Measurements from ENCODE around the gene C10orf71. TPM values are rescaled to one million over a fixed set of nuclear protein-coding genes. Genes with fewer than 3 reads are reported as not detected.

Gene C10orf71
- total and polyA plus RNA-seq, 11 donors = 6.6 to 228 (median 112) TPM

DNA sequence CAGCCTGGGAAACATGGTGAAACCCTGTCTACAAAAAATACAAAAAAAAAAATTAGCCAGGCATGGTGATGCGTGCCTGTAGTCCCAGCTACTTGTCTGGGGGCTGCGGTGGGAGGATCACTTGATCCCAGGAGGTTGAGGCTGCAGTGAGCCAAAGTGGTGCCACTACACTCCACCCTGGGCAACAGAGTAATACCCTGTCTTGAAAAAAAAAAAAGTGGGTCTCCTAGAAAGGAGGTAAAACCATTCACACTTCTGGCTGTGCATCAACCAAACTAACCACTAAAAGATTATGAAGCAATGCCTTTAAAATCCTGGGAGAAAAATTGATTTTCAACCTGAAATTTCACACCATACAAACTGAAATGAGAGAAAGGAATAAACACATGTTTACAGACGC is 35.4 kb upstream of the C10orf71 start:
- no peak for TF ChIP-seq POLR2A (IDR thresholded peaks at IDR 0.05)
- no peak for ATAC-seq

DNA sequence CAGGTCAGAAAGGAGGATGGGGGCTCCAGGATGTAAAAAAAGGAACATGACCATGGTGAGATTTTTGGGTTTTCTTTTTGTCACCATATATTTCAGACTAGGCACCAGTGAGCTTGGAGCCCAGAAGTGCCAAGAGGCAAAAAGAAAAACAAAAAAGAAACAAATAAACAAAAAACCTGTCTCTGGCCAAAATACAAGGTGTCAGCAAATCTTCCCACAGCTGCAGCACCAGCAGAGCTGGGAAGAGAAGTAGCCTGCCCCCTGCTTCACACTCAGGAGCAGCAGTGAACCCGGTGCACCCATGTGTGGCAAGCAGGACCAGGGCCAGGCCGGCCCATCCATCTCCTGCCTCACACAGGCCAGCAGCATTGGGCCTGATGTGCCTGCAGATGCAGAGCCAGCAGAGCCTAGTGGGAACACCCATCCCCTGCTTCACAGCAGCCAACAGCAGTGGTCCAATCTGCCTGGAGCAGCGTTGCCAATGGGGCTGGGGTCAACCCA is 34.7 kb upstream of the C10orf71 start:
- 89 to 97% (median 97%) methylated on average over 3 of the region's 3 CpGs for WGBS, 4 donors
- TF ChIP-seq POLR2A (IDR thresholded peaks at IDR 0.05) = no peak
- no peak for TF ChIP-seq CTCF (IDR thresholded peaks at IDR 0.05)
- no peak overlapping the region for H3K4me3 ChIP-seq
- no peaks in the 10 kb centered on the region for H3K36me3 ChIP-seq
- peaks cover 0 to 6% (median 0%) of the 10 kb centered on the region in 12 donors for H3K4me1 ChIP-seq
- peaks cover 0 to 39% (median 12%) of the 10 kb centered on the region in 12 donors for H3K9me3 ChIP-seq
- ATAC-seq = no peak
- H3K27ac ChIP-seq = no peak overlapping the region
- DNase-seq = no peak
- intact Hi-C loops (cut with DNase I) = no loop called here
- no peaks in the 10 kb centered on the region for H3K27me3 ChIP-seq

More for the DNA sequence above, 35.4 kb upstream of the C10orf71 start:
- Histone ChIP-seq H3K4me1 (peaks cover 0 to 6% (median 0%) of the 10 kb centered on the region in 12 donors), H3K27me3 (no peaks in the 10 kb centered on the region), H3K36me3 (no peaks in the 10 kb centered on the region), H3K4me3 (no peak overlapping the region), H3K9me3 (peaks cover 0 to 39% (median 12%) of the 10 kb centered on the region in 12 donors), H3K27ac (no peak overlapping the region)
- DNase-seq = no peak
- WGBS, 4 donors = 91 to 97% (median 94%) methylated on average over 3 of the region's 3 CpGs
- intact Hi-C loops (cut with DNase I) = no loop called here

- no peak for ATAC-seq
- H3K36me3 ChIP-seq = no peaks in the 10 kb centered on the region
- no peak for TF ChIP-seq POLR2A (IDR thresholded peaks at IDR 0.05)
- no peak for TF ChIP-seq CTCF (IDR thresholded peaks at IDR 0.05)
- H3K4me3 ChIP-seq = no peak overlapping the region
- peaks cover 0 to 39% (median 12%) of the 10 kb centered on the region in 12 donors for H3K9me3 ChIP-seq
- H3K4me1 ChIP-seq = peaks cover 0 to 11% (median 4%) of the 10 kb centered on the region in 12 donors
- 90 to 97% (median 96%) methylated on average over 1 of the region's 1 CpG for WGBS, 4 donors
- intact Hi-C loops (cut with DNase I) = no loop called here
- no peaks in the 10 kb centered on the region for H3K27me3 ChIP-seq
- no peak for DNase-seq
- no peak overlapping the region for H3K27ac ChIP-seq
Measured at GRCh38 chr10:49265885-49266284, 33.1 kb upstream of the C10orf71 start.

DNA sequence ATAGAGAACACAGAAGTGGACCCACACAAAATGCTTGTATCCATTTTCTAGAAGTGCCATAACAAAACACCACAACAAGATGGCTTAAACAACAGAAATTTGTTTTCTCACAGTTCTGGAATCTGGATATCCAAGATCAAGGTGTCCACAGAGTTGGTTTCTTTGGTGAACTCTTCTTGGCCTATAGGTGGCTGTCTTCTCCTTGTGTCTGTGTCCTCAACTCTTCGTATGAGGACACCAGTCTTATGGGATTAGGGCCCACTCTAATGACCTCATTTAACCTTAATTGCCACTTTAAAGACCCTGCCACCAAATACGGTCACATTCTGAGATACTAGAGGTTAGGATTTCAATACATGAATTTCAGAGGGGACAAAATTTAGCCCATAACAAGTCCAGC is 30.8 kb upstream of the C10orf71 start:
- Histone ChIP-seq H3K4me3 (no peak overlapping the region), H3K27me3 (no peaks in the 10 kb centered on the region), H3K27ac (no peak overlapping the region), H3K36me3 (no peaks in the 10 kb centered on the region), H3K4me1 (peaks cover 0 to 30% (median 25%) of the 10 kb centered on the region in 12 donors), H3K9me3 (peaks cover 0 to 39% (median 12%) of the 10 kb centered on the region in 12 donors)
- ATAC-seq (no peak), DNase-seq (no peak)
- TF ChIP-seq POLR2A (IDR thresholded peaks at IDR 0.05) (no peak), CTCF (IDR thresholded peaks at IDR 0.05) (no peak)
- intact Hi-C loops (cut with DNase I) = no loop called here
- WGBS, 4 donors = 80 to 89% (median 82%) methylated on average over 2 of the region's 2 CpGs

DNA sequence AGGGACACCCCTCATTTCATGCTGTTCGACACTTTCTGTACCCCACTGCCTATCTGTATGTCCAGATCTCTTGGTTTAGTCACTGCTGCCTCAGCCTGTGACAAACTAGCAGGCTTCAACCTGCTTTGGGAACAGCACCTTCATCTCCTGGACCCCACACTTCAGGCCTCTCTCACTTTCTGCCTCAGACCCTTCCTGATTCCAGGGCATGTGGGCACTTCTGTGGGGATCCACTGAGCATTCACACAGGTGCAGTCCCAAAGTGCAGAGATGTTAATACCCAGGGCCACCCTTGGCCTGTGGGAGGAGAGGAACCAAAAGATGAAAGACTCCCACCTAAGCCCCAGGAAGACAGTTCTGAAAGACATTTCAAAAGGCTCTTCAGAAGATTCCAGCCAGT is 29.4 kb upstream of the C10orf71 start:
- no peak overlapping the region for H3K4me3 ChIP-seq
- intact Hi-C loops (cut with DNase I) = no loop called here
- no peaks in the 10 kb centered on the region for H3K36me3 ChIP-seq
- no peak overlapping the region for H3K27ac ChIP-seq
- H3K9me3 ChIP-seq = peaks cover 0 to 35% (median 12%) of the 10 kb centered on the region in 12 donors
- peaks cover 0 to 33% (median 28%) of the 10 kb centered on the region in 12 donors for H3K4me1 ChIP-seq
- 94 to 100% (median 98%) methylated on average over 1 of the region's 1 CpG for WGBS, 4 donors
- no peaks in the 10 kb centered on the region for H3K27me3 ChIP-seq
- DNase-seq = no peak
- ATAC-seq = no peak
- TF ChIP-seq POLR2A (IDR thresholded peaks at IDR 0.05) = no peak
- TF ChIP-seq CTCF (IDR thresholded peaks at IDR 0.05) = no peak

All from heart left ventricle (tissue), 16 donors.